Measurements from ENCODE around the gene CXCL17. TPM values are rescaled to one million over a fixed set of nuclear protein-coding genes. Genes with fewer than 3 reads are reported as not detected.

Gene CXCL17
- total RNA-seq, 1 donor from 2014 or later, result not detected

DNA sequence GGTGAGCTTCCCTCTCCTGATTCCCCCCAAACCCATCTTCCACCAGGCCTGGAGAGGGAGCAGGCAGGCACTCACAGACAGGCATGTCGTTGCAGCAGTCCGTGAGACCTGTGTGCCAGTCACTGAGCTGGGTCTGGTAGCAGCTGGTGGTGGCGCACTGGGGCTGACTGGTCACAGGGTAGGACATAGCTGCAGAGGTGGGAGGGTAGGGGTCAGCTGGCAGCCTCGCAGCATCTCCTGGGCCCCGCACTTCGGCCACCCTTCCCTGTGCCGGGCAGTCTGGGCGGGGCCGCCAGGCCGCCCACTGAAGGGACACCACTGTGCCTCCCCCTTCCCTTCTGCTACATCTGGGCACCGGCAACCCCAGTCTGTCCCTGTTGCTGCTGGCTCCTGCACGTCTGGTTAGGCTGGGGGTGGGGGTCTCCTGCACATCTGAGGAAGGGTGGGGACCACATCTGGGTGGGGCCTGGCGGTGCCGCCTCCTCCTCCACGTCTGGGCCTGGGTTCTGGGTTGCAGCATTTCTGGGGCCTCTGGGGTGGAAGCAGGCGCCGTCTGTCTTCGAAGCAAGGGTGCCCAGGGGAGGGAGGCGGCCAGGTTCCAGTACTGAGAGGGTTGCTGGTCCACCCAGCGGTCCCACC, 53.8 kb downstream of the CXCL17 start:
- peaks cover 2% of the 10 kb centered on the region for H3K36me3 Mint-ChIP-seq (ENCODE audit: low read depth)
- DNase-seq (ENCODE audit: low spot score), result no peak
- H3K27me3 Mint-ChIP-seq (ENCODE audit: low read depth), result peaks cover 26% of the 10 kb centered on the region
- no peaks in the 10 kb centered on the region for H3K9me3 Mint-ChIP-seq (ENCODE audit: low read depth)
- TF ChIP-seq, protein P1, sequence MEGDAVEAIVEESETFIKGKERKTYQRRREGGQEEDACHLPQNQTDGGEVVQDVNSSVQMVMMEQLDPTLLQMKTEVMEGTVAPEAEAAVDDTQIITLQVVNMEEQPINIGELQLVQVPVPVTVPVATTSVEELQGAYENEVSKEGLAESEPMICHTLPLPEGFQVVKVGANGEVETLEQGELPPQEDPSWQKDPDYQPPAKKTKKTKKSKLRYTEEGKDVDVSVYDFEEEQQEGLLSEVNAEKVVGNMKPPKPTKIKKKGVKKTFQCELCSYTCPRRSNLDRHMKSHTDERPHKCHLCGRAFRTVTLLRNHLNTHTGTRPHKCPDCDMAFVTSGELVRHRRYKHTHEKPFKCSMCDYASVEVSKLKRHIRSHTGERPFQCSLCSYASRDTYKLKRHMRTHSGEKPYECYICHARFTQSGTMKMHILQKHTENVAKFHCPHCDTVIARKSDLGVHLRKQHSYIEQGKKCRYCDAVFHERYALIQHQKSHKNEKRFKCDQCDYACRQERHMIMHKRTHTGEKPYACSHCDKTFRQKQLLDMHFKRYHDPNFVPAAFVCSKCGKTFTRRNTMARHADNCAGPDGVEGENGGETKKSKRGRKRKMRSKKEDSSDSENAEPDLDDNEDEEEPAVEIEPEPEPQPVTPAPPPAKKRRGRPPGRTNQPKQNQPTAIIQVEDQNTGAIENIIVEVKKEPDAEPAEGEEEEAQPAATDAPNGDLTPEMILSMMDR (IDR thresholded peaks at IDR 0.05), result no peak
- H3K4me1 Mint-ChIP-seq (ENCODE audit: low read depth), result peaks cover 6% of the 10 kb centered on the region
- no peak overlapping the region for H3K4me3 Mint-ChIP-seq (ENCODE audit: unreplicated experiment)
- no peak overlapping the region for H3K27ac Mint-ChIP-seq (ENCODE audit: unreplicated experiment)

DNA sequence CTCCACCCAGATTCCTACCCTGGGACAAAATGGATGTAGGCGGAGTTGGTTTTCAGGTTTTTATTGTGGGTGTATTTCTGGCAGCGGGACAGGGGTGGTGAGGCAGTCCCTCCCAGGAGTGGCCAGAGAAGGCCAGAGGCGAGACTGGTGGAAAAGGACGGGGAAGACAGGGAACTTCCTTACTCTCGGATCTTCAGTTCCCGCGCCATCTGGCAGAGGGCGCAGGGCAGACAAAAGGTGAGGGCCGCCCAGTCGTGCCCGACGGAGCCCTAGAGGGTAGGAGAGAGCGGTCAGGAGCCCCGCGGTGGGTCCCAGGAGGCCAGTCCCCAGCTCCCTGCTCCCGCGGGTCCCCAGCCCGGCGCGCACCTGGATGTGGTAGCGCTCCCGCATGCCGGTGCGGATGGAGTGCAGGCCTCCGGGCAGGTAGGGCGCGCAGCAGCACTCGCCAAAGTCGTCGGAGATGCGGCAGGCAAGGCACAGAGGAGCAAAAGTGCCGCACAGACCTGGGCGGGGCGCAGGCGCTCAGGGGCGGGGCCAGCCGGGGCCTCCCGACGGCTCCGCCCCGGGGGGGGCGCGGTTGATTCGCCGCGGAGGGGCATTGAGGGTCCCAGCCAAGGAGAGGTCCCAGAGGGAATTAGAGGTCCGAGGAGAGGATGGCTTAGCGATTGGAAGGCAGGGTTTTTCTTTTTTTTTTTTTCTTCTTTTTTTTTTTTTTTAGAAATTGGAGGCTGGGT, 55.6 kb downstream of the CXCL17 start:
- H3K36me3 Mint-ChIP-seq (ENCODE audit: low read depth), result peaks cover 2% of the 10 kb centered on the region
- no peak for DNase-seq (ENCODE audit: low spot score)
- no peak overlapping the region for H3K27ac Mint-ChIP-seq (ENCODE audit: unreplicated experiment)
- TF ChIP-seq, protein P1 (IDR thresholded peaks at IDR 0.05), result peak; percentile 77
- H3K27me3 Mint-ChIP-seq (ENCODE audit: low read depth), result peaks cover 31% of the 10 kb centered on the region
- no peaks in the 10 kb centered on the region for H3K9me3 Mint-ChIP-seq (ENCODE audit: low read depth)
- peaks cover 6% of the 10 kb centered on the region for H3K4me1 Mint-ChIP-seq (ENCODE audit: low read depth)
- peak overlapping the region; percentile 67 for H3K4me3 Mint-ChIP-seq (ENCODE audit: unreplicated experiment)

DNA sequence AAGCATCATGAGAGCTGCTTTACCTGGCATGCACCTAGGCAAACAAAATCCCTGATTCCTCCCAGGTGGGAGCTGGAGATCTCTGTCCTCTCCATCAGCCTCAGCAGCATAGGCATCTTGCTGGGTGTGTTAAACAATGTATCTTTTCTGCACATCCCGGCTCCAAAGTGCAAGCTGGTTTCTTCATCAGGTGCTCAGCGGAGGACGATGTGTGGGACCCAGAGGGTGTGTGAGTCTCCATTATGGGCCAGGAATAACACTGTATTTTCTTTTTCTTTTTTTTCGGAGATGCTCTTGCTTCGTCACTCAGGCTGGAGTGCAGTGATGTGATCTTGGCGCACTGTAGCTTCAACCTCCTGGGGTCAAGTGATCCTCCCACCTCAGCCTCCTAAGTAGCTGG, 62.6 kb downstream of the CXCL17 start:
- Mint-ChIP-seq H3K36me3 (ENCODE audit: low read depth) (peaks cover 7% of the 10 kb centered on the region), H3K27ac (ENCODE audit: unreplicated experiment) (no peak overlapping the region), H3K4me3 (ENCODE audit: unreplicated experiment) (no peak overlapping the region), H3K4me1 (ENCODE audit: low read depth) (no peaks in the 10 kb centered on the region), H3K9me3 (ENCODE audit: low read depth) (no peaks in the 10 kb centered on the region), H3K27me3 (ENCODE audit: low read depth) (peaks cover 16% of the 10 kb centered on the region)
- TF ChIP-seq, protein P1 (IDR thresholded peaks at IDR 0.05), result no peak
- no peak for DNase-seq (ENCODE audit: low spot score)

Other genes with a start within 250 kb of the CXCL17 start
- 15.5 to 19.9 TPM (median 18.7 TPM) in 3 replicates for gene DEDD2, start 225.3 kb downstream of the CXCL17 start, total RNA-seq
- 14.9 to 17.2 TPM (median 16.6 TPM) in 3 replicates for gene ZNF526, start 222.6 kb downstream of the CXCL17 start, total RNA-seq
- 38.9 to 43.6 TPM (median 42.0 TPM) in 3 replicates for gene GSK3A, start 200.3 kb downstream of the CXCL17 start, total RNA-seq
- 64.5 to 74.6 TPM (median 71.7 TPM) in 3 replicates for gene ERF, start 187.8 kb downstream of the CXCL17 start, total RNA-seq
- 83.6 to 101 TPM (median 86.3 TPM) in 3 replicates for gene CIC, start 173.7 kb downstream of the CXCL17 start, total RNA-seq
- 0.24 to 1.7 TPM (median 0.82 TPM) in 3 replicates for gene PRR19, start 140.8 kb downstream of the CXCL17 start, total RNA-seq
- 15.2 to 32.9 TPM (median 31.1 TPM) in 3 replicates for gene PAFAH1B3, start 140.3 kb downstream of the CXCL17 start, total RNA-seq
- gene TMEM145, start 129.6 kb downstream of the CXCL17 start, total RNA-seq, result 0.32 to 0.36 TPM in 2 of 3 replicates, not detected in the other
- gene MEGF8, start 117.3 kb downstream of the CXCL17 start, total RNA-seq, result 48.1 to 54.4 TPM (median 49.5 TPM) in 3 replicates
- gene CNFN, start 52.6 kb downstream of the CXCL17 start, total RNA-seq, result 0.89 TPM in 1 of 3 replicates, not detected in the others
- 3.6 to 3.9 TPM (median 3.8 TPM) in 3 replicates for gene LIPE, start 15.6 kb downstream of the CXCL17 start, total RNA-seq
- gene CEACAM1, start 85.5 kb upstream of the CXCL17 start, total RNA-seq, result not detected in 3 replicates
- not detected in 3 replicates for gene CEACAM8, start 152.0 kb upstream of the CXCL17 start, total RNA-seq

Measured in chondrocyte (in vitro differentiated cells).